ENCODE results near the gene SLC9B1. TPM values are rescaled to one million over a fixed set of nuclear protein-coding genes. Genes with fewer than 3 reads are reported as not detected.
A peak's percentile ranks its signal among the peaks of the same experiment; 100 is the strongest.

SLC9B1 gene
- total and polyA plus RNA-seq, 2 of the 13 experiments (the other 11 are each of a cell fraction or from before 2014, with no cell fraction given), result 0.17 to 0.20 TPM

DNA sequence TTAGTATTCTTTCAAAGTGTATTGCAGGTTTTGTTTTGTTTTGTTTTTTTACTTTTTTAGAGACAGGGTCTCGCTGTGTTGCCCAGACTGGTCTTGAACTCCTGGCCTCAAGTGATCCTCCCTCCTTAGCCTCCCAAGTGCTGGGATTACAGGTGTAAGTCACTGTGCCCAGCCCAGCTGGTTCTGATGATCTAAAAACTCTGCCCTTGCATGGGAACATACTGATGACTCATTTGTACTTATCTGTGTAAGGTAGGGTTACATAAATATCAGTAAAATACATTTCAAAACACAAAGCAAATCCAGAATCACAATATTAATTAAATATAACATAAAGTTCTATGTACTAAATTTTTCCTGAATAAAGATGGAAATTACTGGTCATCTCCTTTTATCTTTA is 7.4 kb upstream of the SLC9B1 start (continued):
- TF ChIP-seq, protein P1, sequence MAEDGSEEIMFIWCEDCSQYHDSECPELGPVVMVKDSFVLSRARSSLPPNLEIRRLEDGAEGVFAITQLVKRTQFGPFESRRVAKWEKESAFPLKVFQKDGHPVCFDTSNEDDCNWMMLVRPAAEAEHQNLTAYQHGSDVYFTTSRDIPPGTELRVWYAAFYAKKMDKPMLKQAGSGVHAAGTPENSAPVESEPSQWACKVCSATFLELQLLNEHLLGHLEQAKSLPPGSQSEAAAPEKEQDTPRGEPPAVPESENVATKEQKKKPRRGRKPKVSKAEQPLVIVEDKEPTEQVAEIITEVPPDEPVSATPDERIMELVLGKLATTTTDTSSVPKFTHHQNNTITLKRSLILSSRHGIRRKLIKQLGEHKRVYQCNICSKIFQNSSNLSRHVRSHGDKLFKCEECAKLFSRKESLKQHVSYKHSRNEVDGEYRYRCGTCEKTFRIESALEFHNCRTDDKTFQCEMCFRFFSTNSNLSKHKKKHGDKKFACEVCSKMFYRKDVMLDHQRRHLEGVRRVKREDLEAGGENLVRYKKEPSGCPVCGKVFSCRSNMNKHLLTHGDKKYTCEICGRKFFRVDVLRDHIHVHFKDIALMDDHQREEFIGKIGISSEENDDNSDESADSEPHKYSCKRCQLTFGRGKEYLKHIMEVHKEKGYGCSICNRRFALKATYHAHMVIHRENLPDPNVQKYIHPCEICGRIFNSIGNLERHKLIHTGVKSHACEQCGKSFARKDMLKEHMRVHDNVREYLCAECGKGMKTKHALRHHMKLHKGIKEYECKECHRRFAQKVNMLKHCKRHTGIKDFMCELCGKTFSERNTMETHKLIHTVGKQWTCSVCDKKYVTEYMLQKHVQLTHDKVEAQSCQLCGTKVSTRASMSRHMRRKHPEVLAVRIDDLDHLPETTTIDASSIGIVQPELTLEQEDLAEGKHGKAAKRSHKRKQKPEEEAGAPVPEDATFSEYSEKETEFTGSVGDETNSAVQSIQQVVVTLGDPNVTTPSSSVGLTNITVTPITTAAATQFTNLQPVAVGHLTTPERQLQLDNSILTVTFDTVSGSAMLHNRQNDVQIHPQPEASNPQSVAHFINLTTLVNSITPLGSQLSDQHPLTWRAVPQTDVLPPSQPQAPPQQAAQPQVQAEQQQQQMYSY (CRISPR knock-in tag; IDR thresholded peaks at IDR 0.05), result no peak
- TF ChIP-seq RNF2 (conservative IDR thresholded peaks at IDR 0.05; ENCODE audit: low read depth) (no peak), ZNF547 (CRISPR knock-in tag; IDR thresholded peaks at IDR 0.05) (no peak)

DNA sequence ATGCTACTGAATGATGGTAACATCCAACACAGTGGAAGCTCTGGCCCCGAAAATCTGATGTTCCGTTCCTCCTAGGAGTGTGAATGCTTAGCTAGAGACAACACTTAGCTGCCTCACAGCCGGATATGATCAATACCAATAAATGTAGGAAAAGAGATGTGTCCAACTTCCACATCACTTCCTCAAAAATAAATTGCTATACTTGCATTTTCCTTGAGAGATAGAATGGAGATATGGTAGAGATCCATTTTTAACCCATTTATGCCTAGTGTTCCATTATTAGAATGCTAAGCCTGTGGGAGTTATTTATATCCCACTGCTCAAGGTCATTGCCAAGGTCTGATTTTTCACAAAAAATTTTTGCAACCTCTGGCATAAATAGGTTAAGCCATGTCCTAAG is 5.5 kb upstream of the SLC9B1 start:
- Histone ChIP-seq H3K27me3 (ENCODE audit: control insufficient read depth in 1 of 2, insufficient read depth in 2 of 2, low read length in 2 of 2) (no peaks in the 10 kb centered on the region), H2AFZ (ENCODE audit: low read length) (no peak overlapping the region), H4K20me1 (ENCODE audit: insufficient read depth, low read length) (no peaks in the 10 kb centered on the region), H3K27ac (ENCODE audit: extremely low read length, insufficient read depth, low read length) (no peak overlapping the region), H3K36me3 (replicated peaks in 1 of 2; ENCODE audit: control insufficient read depth in 1 of 2, insufficient read depth in 2 of 2, low read length in 2 of 2) (peaks cover 1 to 19% of the 10 kb centered on the region in 2 experiments; a peak in 3 of 5 replicates), H3K79me2 (ENCODE audit: insufficient read depth, low read length) (no peaks in the 10 kb centered on the region), H3K4me2 (ENCODE audit: low read depth, low read length) (no peak overlapping the region), H3K9me3 (ENCODE audit: low read length) (no peaks in the 10 kb centered on the region), H3K9ac (ENCODE audit: insufficient read depth, low read depth, low read length) (no peak overlapping the region), H3K4me3 (replicated peaks in 1 of 3; ENCODE audit: insufficient read depth in 1 of 3, low read depth in 2 of 3, low read length in 3 of 3) (no peak overlapping the region), H3K4me1 (ENCODE audit: insufficient read depth, low read length) (no peaks in the 10 kb centered on the region)
- WGBS (ENCODE audit: low lambda C conversion rate), result 98% methylated on average over 3 of the region's 3 CpGs
- ATAC-seq (no peak), DNase-seq (ENCODE audit: low spot score) (no peak), FAIRE-seq (no peak)
- TF ChIP-seq MAFF (IDR thresholded peaks at IDR 0.05; ENCODE audit: low read depth, low read length) (0 out of 2 replicates have a peak, but pooled peaks have one; percentile 20), ZNF792 (CRISPR knock-in tag; IDR thresholded peaks at IDR 0.05) (no peak), ZFP82 (CRISPR knock-in tag; IDR thresholded peaks at IDR 0.05; ENCODE audit: borderline replicate concordance) (no peak), ZMYM3 (CRISPR knock-in tag; IDR thresholded peaks at IDR 0.05) (no peak), MAFK (conservative IDR thresholded peaks at IDR 0.05 in 1 of 2, IDR thresholded peaks at IDR 0.05 in 1 of 2; ENCODE audit: low read length in 2 of 2) (peak; percentile 35 to 56; a peak in 3 of 4 replicates), ZNF670 (CRISPR knock-in tag; IDR thresholded peaks at IDR 0.05; ENCODE audit: borderline replicate concordance) (no peak)
- ChIA-PET CTCF (ENCODE audit: low intra/inter-chr PET ratio, low total read pairs) (no interaction called here), POLR2A (no interaction called here)
- in situ Hi-C loops (cut with HindIII; ENCODE audit: extremely low pct_ligation_motif_present, low pct_unique_long_range_greater_than_20kb), result no loop called here
- intact Hi-C loops (cut with micrococcal nuclease; ENCODE audit: unreplicated experiment), result no loop called here
- no TSS peak for BruUV-seq (replicated peaks)
